Measurements from ENCODE around the gene BEND5.

The BEND5 gene

DNA sequence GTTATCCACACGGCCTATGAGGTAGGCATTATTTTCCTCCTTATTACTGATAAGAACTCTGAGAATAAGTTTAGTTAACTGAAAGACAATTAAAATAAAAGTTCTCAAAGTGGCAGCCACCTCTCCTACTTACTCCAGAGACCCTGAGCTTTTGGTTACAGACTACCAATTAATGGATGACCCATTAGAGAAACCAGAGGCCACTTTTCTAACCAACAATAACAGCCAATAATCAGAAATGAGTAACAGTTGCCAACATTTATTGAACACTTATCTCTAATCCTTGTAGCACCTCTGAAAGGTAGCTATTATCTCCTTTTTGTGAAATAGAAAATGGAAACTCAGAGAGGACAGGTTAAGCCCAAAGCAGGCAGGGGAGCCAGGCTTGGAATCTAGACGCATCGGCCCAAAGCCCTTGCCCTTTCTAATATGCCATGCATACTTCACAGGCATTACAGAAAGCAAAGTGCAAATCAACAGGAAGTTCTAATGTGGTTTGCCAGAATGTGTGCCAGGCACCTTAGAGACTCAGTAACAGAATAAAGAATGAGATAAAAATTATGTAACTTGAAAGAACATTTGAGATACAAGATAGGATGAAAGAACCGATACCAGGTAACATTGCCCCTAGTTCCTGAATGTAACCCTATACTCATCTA lies 50.0 kb downstream of the BEND5 start:
- TF ChIP-seq ZNF274 (IDR thresholded peaks at IDR 0.05; ENCODE audit: low read depth, low read length) (no peak), SUZ12 (IDR thresholded peaks at IDR 0.05; ENCODE audit: extremely low read depth, insufficient read depth, insufficient read length) (no peak), YY1 (IDR thresholded peaks at IDR 0.05; ENCODE audit: insufficient read depth, insufficient read length) (no peak)
- H3K9me3 ChIP-seq (ENCODE audit: insufficient read depth, low read length) = no peaks in the 10 kb centered on the region
- no peak overlapping the region for H3K9ac ChIP-seq (ENCODE audit: insufficient read length, low read depth)
- no peaks in the 10 kb centered on the region for H3K4me1 ChIP-seq (ENCODE audit: insufficient read depth, insufficient read length)
- H3K27me3 ChIP-seq (ENCODE audit: insufficient read depth, insufficient read length) = no peaks in the 10 kb centered on the region
- DNase-seq (ENCODE audit: low read depth, low spot score) = no peak
- no peaks in the 10 kb centered on the region for H3K36me3 ChIP-seq (ENCODE audit: insufficient read depth, insufficient read length, low read length)
- no peak overlapping the region for H3K4me3 ChIP-seq (ENCODE audit: insufficient read length, low read depth)

DNA sequence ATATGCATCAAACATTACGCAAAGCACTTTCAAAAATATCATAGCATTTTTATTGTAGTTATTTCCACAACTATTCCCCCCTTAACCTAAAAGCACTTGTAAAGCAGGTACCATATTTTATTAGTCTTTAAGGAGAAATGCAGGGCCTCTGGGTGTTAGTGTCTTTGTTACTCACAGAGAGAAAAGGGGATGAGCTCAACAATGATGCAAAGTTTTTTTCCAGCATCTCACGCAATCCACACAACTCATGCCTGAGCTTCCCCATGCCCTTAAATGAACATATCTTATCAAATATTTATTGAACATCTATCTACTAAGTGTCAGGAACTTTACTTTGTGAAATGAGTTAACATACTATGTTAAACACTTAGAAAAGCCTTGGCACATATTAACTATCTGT lies 50.6 kb downstream of the BEND5 start:
- no peak for DNase-seq (ENCODE audit: low read depth, low spot score)
- no peak overlapping the region for H3K9ac ChIP-seq (ENCODE audit: insufficient read length, low read depth)
- H3K9me3 ChIP-seq (ENCODE audit: insufficient read depth, low read length) = no peaks in the 10 kb centered on the region
- TF ChIP-seq YY1 (IDR thresholded peaks at IDR 0.05; ENCODE audit: insufficient read depth, insufficient read length) (no peak), SUZ12 (IDR thresholded peaks at IDR 0.05; ENCODE audit: extremely low read depth, insufficient read depth, insufficient read length) (no peak), ZNF274 (IDR thresholded peaks at IDR 0.05; ENCODE audit: low read depth, low read length) (no peak)
- no peaks in the 10 kb centered on the region for H3K27me3 ChIP-seq (ENCODE audit: insufficient read depth, insufficient read length)
- H3K36me3 ChIP-seq (ENCODE audit: insufficient read depth, insufficient read length, low read length) = no peaks in the 10 kb centered on the region
- H3K4me3 ChIP-seq (ENCODE audit: insufficient read length, low read depth) = no peak overlapping the region
- no peaks in the 10 kb centered on the region for H3K4me1 ChIP-seq (ENCODE audit: insufficient read depth, insufficient read length)

DNA sequence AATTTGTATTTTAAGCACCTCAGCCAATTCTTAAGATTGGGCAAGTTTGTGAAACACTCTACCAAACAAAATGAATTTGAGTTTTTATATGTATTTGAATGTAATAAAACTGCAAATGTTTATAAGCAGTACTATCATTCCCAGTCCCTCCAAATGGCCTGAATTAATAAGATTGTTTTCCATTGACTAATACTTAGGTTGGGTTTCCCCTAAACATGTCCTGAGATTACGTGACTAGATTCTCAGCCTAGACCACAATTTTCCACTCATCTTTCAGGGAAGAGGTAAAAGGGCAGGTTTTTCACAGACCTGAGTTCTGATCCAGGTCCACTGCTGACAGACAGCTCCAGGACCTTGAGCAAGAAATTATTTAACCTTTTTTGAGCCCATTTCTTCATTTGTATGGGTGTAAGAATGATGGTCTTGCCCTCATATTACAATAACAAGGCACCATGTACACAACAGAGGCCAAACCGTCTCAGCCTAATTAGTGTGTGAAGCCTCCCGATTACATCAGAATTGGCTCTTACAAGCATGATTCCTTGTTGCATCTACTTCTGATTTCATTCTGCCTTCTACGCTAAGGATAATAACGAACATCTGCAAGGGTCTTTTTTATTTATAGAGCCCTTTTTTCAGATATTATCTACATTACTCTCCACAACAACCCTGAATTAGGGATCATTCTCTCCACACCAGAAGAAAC lies 51.2 kb downstream of the BEND5 start:
- Histone ChIP-seq H3K36me3 (ENCODE audit: insufficient read depth, insufficient read length, low read length) (no peaks in the 10 kb centered on the region), H3K27me3 (ENCODE audit: insufficient read depth, insufficient read length) (no peaks in the 10 kb centered on the region), H3K9ac (ENCODE audit: insufficient read length, low read depth) (no peak overlapping the region), H3K4me1 (ENCODE audit: insufficient read depth, insufficient read length) (no peaks in the 10 kb centered on the region), H3K4me3 (ENCODE audit: insufficient read length, low read depth) (no peak overlapping the region), H3K9me3 (ENCODE audit: insufficient read depth, low read length) (no peaks in the 10 kb centered on the region)
- no peak for DNase-seq (ENCODE audit: low read depth, low spot score)
- TF ChIP-seq ZNF274 (IDR thresholded peaks at IDR 0.05; ENCODE audit: low read depth, low read length) (no peak), SUZ12 (IDR thresholded peaks at IDR 0.05; ENCODE audit: extremely low read depth, insufficient read depth, insufficient read length) (no peak), YY1 (IDR thresholded peaks at IDR 0.05; ENCODE audit: insufficient read depth, insufficient read length) (no peak)

DNA sequence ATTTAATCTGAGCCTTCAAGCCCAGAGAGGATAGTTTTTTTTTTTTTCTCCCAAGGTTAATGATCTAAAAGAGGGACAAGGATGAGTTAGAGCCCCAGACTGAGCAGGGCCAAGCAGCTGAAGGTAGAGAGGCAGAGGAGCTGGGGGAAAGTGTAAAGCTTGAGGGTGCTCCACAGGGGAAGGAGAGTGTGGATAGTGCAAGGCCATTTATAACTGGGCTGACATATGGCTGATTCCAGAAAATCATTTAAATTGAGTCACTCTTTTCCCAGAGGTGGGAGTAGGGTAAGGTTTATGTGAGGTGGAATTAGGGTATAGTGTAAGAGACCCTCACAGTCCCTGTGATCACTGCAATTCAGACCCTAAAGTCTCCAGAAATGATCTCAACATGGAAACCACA lies 55.8 kb downstream of the BEND5 start:
- no peak overlapping the region for H3K4me3 ChIP-seq (ENCODE audit: insufficient read length, low read depth)

DNA sequence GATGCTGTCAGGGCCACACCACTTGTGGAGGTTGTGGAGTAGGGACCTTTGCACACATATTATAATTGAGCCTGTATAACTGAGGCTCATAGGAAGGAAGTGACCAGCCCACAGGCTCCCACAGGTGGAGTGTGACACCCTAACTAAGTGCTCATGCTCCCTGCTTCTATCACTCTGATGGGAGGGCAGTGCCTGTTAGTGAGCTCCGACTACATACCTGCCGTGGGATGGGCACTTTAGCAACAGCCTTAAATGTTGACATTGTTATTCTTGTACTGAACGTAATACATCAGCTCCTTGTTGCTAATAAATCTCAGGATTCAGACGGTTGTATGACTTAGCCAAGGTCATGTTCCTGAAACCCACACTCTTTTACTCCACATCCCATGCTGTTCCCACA lies 58.0 kb downstream of the BEND5 start:
- DNase-seq (ENCODE audit: low read depth, low spot score) = no peak
- TF ChIP-seq SUZ12 (IDR thresholded peaks at IDR 0.05; ENCODE audit: extremely low read depth, insufficient read depth, insufficient read length) (no peak), ZNF274 (IDR thresholded peaks at IDR 0.05; ENCODE audit: low read depth, low read length) (no peak), YY1 (IDR thresholded peaks at IDR 0.05; ENCODE audit: insufficient read depth, insufficient read length) (no peak)
- no peak overlapping the region for H3K4me3 ChIP-seq (ENCODE audit: insufficient read length, low read depth)

More for the DNA sequence above, 55.8 kb downstream of the BEND5 start:
- Histone ChIP-seq H3K9ac (ENCODE audit: insufficient read length, low read depth) (no peak overlapping the region), H3K36me3 (ENCODE audit: insufficient read depth, insufficient read length, low read length) (no peaks in the 10 kb centered on the region), H3K4me1 (ENCODE audit: insufficient read depth, insufficient read length) (no peaks in the 10 kb centered on the region), H3K27me3 (ENCODE audit: insufficient read depth, insufficient read length) (no peaks in the 10 kb centered on the region), H3K9me3 (ENCODE audit: insufficient read depth, low read length) (no peaks in the 10 kb centered on the region)
- DNase-seq (ENCODE audit: low read depth, low spot score) = no peak
- TF ChIP-seq ZNF274 (IDR thresholded peaks at IDR 0.05; ENCODE audit: low read depth, low read length) (no peak), YY1 (IDR thresholded peaks at IDR 0.05; ENCODE audit: insufficient read depth, insufficient read length) (no peak), SUZ12 (IDR thresholded peaks at IDR 0.05; ENCODE audit: extremely low read depth, insufficient read depth, insufficient read length) (no peak)

DNA sequence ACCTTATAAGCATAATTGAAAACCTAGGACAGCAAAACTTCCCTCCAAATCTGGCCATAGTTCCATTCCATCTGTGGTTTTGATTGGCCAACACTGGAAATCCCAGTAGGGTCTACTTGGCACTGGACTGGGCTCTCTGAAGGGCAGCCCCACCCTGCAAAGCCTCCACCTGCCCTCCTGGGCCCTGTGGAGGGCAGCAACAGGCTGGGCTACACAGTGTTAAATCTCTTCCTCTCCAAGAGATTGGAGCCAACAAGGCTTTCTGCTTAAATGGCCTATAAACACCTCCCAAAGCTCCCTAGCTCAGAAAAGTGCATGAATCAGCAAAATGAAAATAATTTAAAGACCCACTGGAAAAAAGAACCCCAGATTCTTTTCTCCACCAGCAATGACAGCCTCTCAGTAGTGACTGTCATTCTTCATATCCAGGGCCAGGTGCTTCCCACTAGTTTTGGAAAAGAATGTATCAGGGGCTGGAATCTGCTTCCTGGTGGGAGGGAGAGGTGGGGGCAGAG lies 58.5 kb downstream of the BEND5 start:
- no peaks in the 10 kb centered on the region for H3K9me3 ChIP-seq (ENCODE audit: insufficient read depth, low read length)
- no peak overlapping the region for H3K9ac ChIP-seq (ENCODE audit: insufficient read length, low read depth)
- no peak for DNase-seq (ENCODE audit: low read depth, low spot score)
- H3K27me3 ChIP-seq (ENCODE audit: insufficient read depth, insufficient read length) = no peaks in the 10 kb centered on the region
- H3K4me3 ChIP-seq (ENCODE audit: insufficient read length, low read depth) = no peak overlapping the region
- H3K36me3 ChIP-seq (ENCODE audit: insufficient read depth, insufficient read length, low read length) = no peaks in the 10 kb centered on the region
- H3K4me1 ChIP-seq (ENCODE audit: insufficient read depth, insufficient read length) = no peaks in the 10 kb centered on the region
- no peak for TF ChIP-seq ZNF274 (IDR thresholded peaks at IDR 0.05; ENCODE audit: low read depth, low read length)
- TF ChIP-seq SUZ12 (IDR thresholded peaks at IDR 0.05; ENCODE audit: extremely low read depth, insufficient read depth, insufficient read length) = no peak
- no peak for TF ChIP-seq YY1 (IDR thresholded peaks at IDR 0.05; ENCODE audit: insufficient read depth, insufficient read length)

More for the DNA sequence above, 58.0 kb downstream of the BEND5 start:
- Histone ChIP-seq H3K9me3 (ENCODE audit: insufficient read depth, low read length) (no peaks in the 10 kb centered on the region), H3K36me3 (ENCODE audit: insufficient read depth, insufficient read length, low read length) (no peaks in the 10 kb centered on the region), H3K4me1 (ENCODE audit: insufficient read depth, insufficient read length) (no peaks in the 10 kb centered on the region), H3K9ac (ENCODE audit: insufficient read length, low read depth) (no peak overlapping the region), H3K27me3 (ENCODE audit: insufficient read depth, insufficient read length) (no peaks in the 10 kb centered on the region)

DNA sequence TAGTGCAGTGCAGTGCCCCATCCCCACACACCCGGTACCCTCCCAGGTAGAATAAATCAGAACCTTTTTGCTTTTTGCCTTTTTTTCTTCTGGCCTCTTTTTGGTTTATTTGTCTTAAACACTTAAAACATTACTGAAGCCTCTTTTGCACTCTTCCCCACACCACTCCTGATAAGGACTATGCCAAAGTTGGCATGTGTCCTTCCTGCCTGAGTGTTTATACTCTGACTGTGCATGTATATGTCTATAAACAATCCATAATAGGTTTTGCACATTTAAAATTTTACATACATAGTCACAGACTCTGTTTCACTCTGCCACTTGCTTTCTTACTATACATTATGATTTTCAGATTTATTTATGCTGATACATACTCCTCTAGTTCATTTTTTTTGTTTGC lies 59.6 kb downstream of the BEND5 start:
- Histone ChIP-seq H3K9ac (ENCODE audit: insufficient read length, low read depth) (no peak overlapping the region), H3K9me3 (ENCODE audit: insufficient read depth, low read length) (no peaks in the 10 kb centered on the region), H3K4me1 (ENCODE audit: insufficient read depth, insufficient read length) (no peaks in the 10 kb centered on the region), H3K4me3 (ENCODE audit: insufficient read length, low read depth) (no peak overlapping the region), H3K27me3 (ENCODE audit: insufficient read depth, insufficient read length) (no peaks in the 10 kb centered on the region), H3K36me3 (ENCODE audit: insufficient read depth, insufficient read length, low read length) (no peaks in the 10 kb centered on the region)
- no peak for DNase-seq (ENCODE audit: low read depth, low spot score)
- TF ChIP-seq ZNF274 (IDR thresholded peaks at IDR 0.05; ENCODE audit: low read depth, low read length) (no peak), SUZ12 (IDR thresholded peaks at IDR 0.05; ENCODE audit: extremely low read depth, insufficient read depth, insufficient read length) (no peak), YY1 (IDR thresholded peaks at IDR 0.05; ENCODE audit: insufficient read depth, insufficient read length) (no peak)

Measured in NT2/D1 (cell line).